HG02852 (cell line): ENCODE data around the gene GRM7.

Experiments
- ATAC-seq: cut with Tn5 transposase; IDR thresholded peaks from one replicate; pipeline ENCODE4 v1.9.1; 2021; ENCODE audit warnings: mild to moderate bottlenecking, moderate library complexity; ENCODE audit not compliant: unreplicated experiment

GRM7 gene

GRCh38 chr3:7630351-7630911 is 769.5 kb downstream of the GRM7 start:
- no peak for ATAC-seq

- ATAC-seq = no peak
Measured at GRCh38 chr3:7630925-7631324, 770.0 kb downstream of the GRM7 start.

- ATAC-seq = no peak
Measured at GRCh38 chr3:7632305-7632704, 771.4 kb downstream of the GRM7 start.

- no peak for ATAC-seq
Measured at GRCh38 chr3:7637694-7638093, 776.8 kb downstream of the GRM7 start.

- no peak for ATAC-seq
Measured at GRCh38 chr3:7638103-7638502, 777.2 kb downstream of the GRM7 start.

GRCh38 chr3:7640787-7641186 is 779.9 kb downstream of the GRM7 start:
- ATAC-seq = no peak

- ATAC-seq = no peak
Measured at GRCh38 chr3:7646851-7647250, 785.9 kb downstream of the GRM7 start.

- ATAC-seq = no peak
Measured at GRCh38 chr3:7650466-7650865, 789.6 kb downstream of the GRM7 start.

GRCh38 chr3:7651274-7651673 is 790.4 kb downstream of the GRM7 start:
- ATAC-seq = no peak

- ATAC-seq = no peak
Measured at GRCh38 chr3:7657214-7658112, 796.5 kb downstream of the GRM7 start.

GRCh38 chr3:7658294-7658693 is 797.4 kb downstream of the GRM7 start:
- ATAC-seq = no peak

GRCh38 chr3:7659079-7659478 is 798.2 kb downstream of the GRM7 start:
- ATAC-seq = no peak

GRCh38 chr3:7663771-7664170 is 802.9 kb downstream of the GRM7 start:
- ATAC-seq = no peak

- ATAC-seq = no peak
Measured at GRCh38 chr3:7667774-7668173, 806.9 kb downstream of the GRM7 start.

GRCh38 chr3:7669641-7670040 is 808.7 kb downstream of the GRM7 start:
- no peak for ATAC-seq

GRCh38 chr3:7678521-7678920 is 817.6 kb downstream of the GRM7 start:
- no peak for ATAC-seq

- no peak for ATAC-seq
Measured at GRCh38 chr3:7682822-7683229, 821.9 kb downstream of the GRM7 start.

GRCh38 chr3:7683426-7683825 is 822.5 kb downstream of the GRM7 start:
- ATAC-seq = no peak

- ATAC-seq = no peak
Measured at GRCh38 chr3:7684182-7684715, 823.3 kb downstream of the GRM7 start.

- no peak for ATAC-seq
Measured at GRCh38 chr3:7687428-7688147, 826.7 kb downstream of the GRM7 start.

- no peak for ATAC-seq
Measured at GRCh38 chr3:7692866-7693265, 832.0 kb downstream of the GRM7 start.

- ATAC-seq = no peak
Measured at GRCh38 chr3:7693976-7694375, 833.1 kb downstream of the GRM7 start.
